Renal cortical epithelial cell (primary cell): ENCODE measurements around the gene CTNS. TPM values are rescaled to one million over a fixed set of nuclear protein-coding genes. Genes with fewer than 3 reads are reported as not detected.

Source experiments
- DNase-seq: peaks from one replicate; pipeline ENCODE4 v3.0.0-alpha.2; 2011; ENCODE audit warnings: low read depth
- total RNA-seq: library from RNA; depleted of rRNA; stranded (reverse); fragments of >200 nt; gene quantifications from 2 replicates; pipeline ENCODE4 v1.2.3, GENCODE V29; 2014

CTNS gene
- total RNA-seq, 1 donor from 2014 or later: 17.8 TPM

DNA sequence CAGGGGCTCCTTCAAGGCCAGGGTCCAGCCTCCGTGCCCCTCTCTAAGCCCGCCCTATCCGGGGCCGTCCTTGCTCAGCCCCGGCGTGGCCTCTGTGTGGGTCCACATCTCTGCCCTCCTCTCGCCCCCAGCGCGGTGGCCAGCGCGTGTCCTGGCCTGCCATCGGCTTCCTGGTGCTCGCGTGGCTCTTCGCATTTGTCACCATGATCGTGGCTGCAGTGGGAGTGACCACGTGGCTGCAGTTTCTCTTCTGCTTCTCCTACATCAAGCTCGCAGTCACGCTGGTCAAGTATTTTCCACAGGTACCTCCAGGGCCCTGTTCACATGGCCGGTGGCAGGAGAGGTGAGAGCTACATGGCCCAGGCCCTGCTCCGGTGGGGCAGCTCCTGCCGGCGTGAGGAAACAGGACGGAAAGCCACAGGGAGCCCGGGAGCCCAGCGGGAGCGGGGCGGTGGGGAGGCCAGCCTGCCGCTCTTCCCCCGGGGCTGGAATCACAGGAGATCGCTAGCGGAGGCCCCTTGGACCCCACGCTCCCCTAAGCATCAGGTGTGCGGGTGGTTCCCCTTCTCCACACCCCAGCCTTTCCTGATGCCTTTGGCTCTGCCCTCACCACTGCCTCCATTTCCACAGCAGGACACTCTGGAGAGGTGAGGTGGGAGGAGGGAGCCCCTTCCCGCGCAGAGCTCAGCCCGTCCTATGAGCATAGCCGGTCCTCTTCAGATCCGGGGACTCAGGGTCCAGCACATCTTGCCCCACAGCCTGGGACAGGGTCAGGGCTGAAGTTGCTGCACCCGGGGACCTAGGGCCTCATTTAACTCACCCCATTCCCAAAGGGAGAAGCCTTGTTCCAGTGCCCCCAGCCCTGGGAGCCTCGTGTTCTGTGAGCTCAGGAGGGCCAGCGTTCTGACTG, 21.6 kb downstream of the CTNS start:
- no peak for DNase-seq

DNA sequence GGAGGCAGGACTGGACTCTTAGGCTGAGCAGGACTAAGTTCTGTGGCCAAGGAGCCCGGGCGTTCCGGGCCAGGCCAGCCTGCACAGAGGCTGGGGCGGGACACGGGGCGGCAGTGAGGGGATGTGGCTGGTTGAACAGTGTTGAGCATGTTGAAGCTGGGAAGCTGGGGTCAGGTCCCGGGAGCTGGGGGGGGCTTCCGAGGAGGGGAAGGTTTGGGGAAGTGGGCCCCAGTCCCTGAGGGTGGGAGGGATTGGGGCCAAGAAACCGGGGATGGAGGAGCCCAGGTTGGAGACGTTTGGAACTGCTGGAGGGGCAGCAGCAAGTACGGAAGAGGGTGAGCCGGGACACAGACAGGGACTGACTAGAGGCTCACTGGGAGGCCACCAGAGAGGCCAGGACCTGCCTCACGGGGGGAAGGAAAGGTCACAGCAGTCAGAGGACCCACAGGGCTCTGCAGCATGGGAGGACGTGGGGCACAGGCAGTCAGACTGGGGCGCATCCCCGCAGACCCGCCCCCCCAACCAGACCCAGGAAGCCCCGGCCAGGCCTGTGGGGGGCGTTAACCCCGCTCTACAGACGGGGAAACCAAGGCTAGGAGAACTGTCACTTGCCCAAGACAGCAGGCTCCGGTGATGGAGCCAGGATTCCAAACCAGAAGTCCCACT, 22.4 kb downstream of the CTNS start:
- DNase-seq: no peak

GRCh38 chr17:3659541-3660111, 23.1 kb downstream of the CTNS start:
- DNase-seq: peak; percentile 56

- no peak for DNase-seq
Observed at GRCh38 chr17:3660311-3660891, 23.8 kb downstream of the CTNS start.

GRCh38 chr17:3663102-3664011, 26.8 kb downstream of the CTNS start:
- no peak for DNase-seq

DNA sequence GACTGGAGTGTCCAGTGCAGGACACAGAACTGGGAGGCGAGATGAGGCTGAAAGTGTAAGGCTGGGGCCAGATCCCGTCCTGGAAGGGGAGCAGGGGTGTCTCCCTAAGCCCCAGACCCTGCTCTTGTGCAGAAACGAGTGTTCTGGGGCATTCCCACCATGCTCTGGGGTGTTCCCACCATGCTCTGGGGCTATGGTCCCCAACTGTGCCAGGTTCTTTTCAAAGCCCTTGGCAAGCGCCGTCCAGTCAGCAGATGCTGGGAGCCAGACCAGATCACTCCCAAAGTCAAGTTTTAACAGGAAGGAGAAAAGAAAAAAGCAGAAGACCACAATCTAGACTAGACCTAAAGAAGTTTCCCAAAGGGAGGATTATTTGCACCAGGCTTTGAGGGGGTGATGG, 29.3 kb downstream of the CTNS start:
- no peak for DNase-seq

GRCh38 chr17:3666516-3666915, 30.0 kb downstream of the CTNS start:
- no peak for DNase-seq

- DNase-seq: peak; percentile 74
Observed at GRCh38 chr17:3667366-3668278, 31.1 kb downstream of the CTNS start.

DNA sequence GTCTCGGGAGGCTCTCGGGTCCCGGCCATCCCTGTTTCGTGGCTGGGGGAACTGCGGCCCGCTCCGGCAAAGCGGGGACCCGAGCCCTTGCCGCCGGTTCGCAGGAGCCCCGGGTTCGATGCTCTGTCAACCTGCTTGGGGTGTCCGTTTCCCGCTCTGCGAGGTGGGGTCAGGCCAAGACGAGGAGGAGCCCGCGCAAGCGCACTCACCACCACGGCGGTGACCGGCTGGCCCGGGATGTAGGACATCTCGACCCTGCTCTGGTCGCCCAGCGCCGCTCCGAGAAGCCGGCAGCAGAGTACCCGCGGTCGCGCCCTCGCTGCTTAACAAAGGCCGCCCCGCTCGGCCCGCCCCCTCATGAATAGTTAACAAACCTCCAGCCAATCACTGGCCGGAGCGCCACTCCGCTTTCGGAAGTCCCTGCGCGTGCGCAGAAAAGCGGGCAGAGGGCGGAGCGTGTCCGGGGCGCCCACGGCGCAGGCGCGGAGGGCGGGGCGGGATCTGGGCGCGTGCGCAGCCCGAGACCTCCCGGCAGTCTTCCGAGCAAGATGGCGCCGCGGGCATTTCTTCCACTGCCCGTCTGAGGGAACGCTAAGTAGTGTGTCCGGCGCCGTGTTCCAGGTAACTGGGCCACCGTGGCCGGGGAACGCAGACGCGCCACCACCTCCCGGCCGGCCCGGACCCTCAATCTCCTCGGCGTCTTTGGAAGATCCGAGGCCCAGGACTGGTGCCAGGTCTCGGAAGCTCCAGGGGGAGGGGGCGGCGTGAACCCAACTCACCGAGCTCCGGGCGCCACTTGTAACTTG, 31.9 kb downstream of the CTNS start, which contains the start of the genes EMC6 and TAX1BP3:
Gene EMC6 (plus strand): TSS at position 534 of the 806 bp plus-strand sequence. CDS start 335 bp downstream, outside the sequence.
Gene TAX1BP3 (minus strand): TSS at position 300 of the 806 bp plus-strand sequence. CDS start 52 bp downstream, at position 248.
- DNase-seq: peak; percentile 88

DNA sequence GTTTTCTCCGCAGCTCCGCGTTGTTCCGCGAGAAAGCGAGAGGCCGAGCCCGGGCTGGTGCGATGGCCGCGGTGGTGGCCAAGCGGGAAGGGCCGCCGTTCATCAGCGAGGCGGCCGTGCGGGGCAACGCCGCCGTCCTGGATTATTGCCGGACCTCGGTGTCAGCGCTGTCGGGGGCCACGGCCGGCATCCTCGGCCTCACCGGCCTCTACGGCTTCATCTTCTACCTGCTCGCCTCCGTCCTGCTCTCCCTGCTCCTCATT, 32.5 kb downstream of the CTNS start:
- DNase-seq: no peak

DNA sequence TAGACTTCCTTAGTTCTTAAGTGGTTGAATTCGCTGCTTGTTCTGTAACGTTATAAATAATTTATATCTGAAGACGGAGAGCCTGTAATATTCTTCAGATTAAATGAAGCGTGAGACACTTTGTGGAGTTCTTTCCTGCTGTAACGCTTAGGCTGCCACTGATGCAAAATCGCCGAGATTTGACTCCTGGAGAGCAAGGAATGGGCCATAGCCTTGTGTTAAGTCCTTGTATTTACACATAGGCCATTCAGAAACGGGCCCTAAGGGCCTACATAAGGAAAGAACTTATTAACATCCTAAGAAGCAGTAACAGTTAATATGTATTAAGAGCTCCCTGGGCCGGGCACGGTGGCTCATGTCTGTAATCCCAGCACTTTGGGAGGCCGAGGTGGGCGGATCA, 33.0 kb downstream of the CTNS start:
- DNase-seq: peak; percentile 61

GRCh38 chr17:3672571-3672970, 36.0 kb downstream of the CTNS start:
- DNase-seq: no peak

- DNase-seq: no peak
Observed at GRCh38 chr17:3675886-3676285, 39.3 kb downstream of the CTNS start.

GRCh38 chr17:3678095-3678820, 41.7 kb downstream of the CTNS start:
- peak; percentile 33 for DNase-seq

GRCh38 chr17:3678821-3679530, 42.4 kb downstream of the CTNS start:
- no peak for DNase-seq

- DNase-seq: no peak
Observed at GRCh38 chr17:3679531-3680126, 43.1 kb downstream of the CTNS start.

DNA sequence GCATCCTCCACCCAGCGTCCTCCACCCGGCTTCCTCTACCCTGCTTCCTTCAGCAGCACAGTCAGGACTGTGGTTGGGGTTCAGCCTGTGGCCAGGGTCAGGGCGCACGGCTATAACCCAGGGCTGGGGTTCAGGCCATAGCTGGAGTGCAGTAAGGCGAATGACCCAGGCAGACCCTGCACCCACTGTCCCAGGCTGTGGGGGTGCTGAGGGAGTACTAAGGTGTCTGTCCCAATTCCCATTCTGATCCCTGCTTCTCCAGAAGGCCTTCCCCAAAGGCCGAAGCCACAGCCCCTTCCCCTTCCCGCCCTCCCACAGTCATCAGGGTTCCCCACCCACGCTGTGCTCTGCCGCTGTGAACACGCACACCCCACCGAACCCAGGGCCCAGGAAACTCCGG, 44.5 kb downstream of the CTNS start:
- no peak for DNase-seq

- DNase-seq: no peak
Observed at GRCh38 chr17:3681565-3681964, 45.0 kb downstream of the CTNS start.
